HepG2 (cell line): ENCODE measurements around the gene ZCCHC3. TPM values are rescaled to one million over a fixed set of nuclear protein-coding genes. Genes with fewer than 3 reads are reported as not detected.
A peak's percentile ranks its signal among the peaks of the same experiment; 100 is the strongest.

Experiments
- EZH2 ChIP-seq: conservative IDR thresholded peaks from 2 replicates; pipeline ENCODE4 v1.6.1; 2012; ENCODE audit warnings: mild to moderate bottlenecking, low read depth, low read length, moderate library complexity
- KAT8 ChIP-seq: IDR thresholded peaks from 2 replicates; pipeline ENCODE4 v1.6.1; 2016; ENCODE audit warnings: missing genetic modification reagents, missing compliant biosample characterization
- MBD4 ChIP-seq: IDR thresholded peaks from 2 replicates; pipeline ENCODE4 v1.6.1; 2012; ENCODE audit warnings: low read length, inconsistent platforms, borderline replicate concordance
- PHB2 ChIP-seq: fragments of 450-650 bp; IDR thresholded peaks from 2 replicates; pipeline ENCODE4 v1.6.1; 2018; ENCODE audit not compliant: partially characterized antibody
- ZFAT ChIP-seq: sonication (generic); formaldehyde crosslinking; conservative IDR thresholded peaks from 2 replicates; pipeline ENCODE4 v1.8.1; 2023; ENCODE audit warnings: missing genetic modification reagents, inconsistent platforms
- ZFP36L1 ChIP-seq: sonication (generic); formaldehyde crosslinking; IDR thresholded peaks from 2 replicates; pipeline ENCODE4 v1.8.0; 2022; ENCODE audit warnings: mild to moderate bottlenecking, missing genetic modification reagents, moderate library complexity
- ZNF24 ChIP-seq: fragments of 450-650 bp; IDR thresholded peaks from 2 replicates; pipeline ENCODE4 v1.6.1; 2017; ENCODE audit warnings: antibody characterized with exemption, mild to moderate bottlenecking
- ZNF274 ChIP-seq: sonication (generic); formaldehyde crosslinking; IDR thresholded peaks from 2 replicates; pipeline ENCODE4 v1.5.1; 2020; ENCODE audit warnings: mild to moderate bottlenecking, missing genetic modification reagents
- ZNF326 ChIP-seq: sonication (generic); formaldehyde crosslinking; IDR thresholded peaks from 2 replicates; pipeline ENCODE4 v1.4.0; 2020; ENCODE audit warnings: missing genetic modification reagents, borderline replicate concordance
- polyA plus RNA-seq, 8 experiments: library from polyadenylated mRNA; depleted of rRNA in 3 of 8; stranded (reverse) in 7 of 8; unstranded in 1 of 8; fragments of >200 nt; fragmentation: Illumina TruSeq in 4 of 8; extraction: Trizol in 4 of 8; gene quantifications; 2 replicates each; pipeline versions ENCODE4 v1.2.1 to v1.2.3, GENCODE V29; 2011 to 2016; ENCODE audit warnings: low read depth in 4 of 8, missing spikeins in 1 of 8, mixed read lengths in 1 of 8; ENCODE audit not compliant: insufficient read depth in 1 of 8
- total RNA-seq, 5 experiments: library from RNA; depleted of rRNA; stranded (reverse); fragments of >200 nt; fragmentation: Illumina TruSeq; extraction: Trizol; gene quantifications; 2 replicates each; pipeline ENCODE4 v1.2.3, GENCODE V29; 2016; ENCODE audit warnings: low read depth in 1 of 5
- TF ChIP-seq, protein P1 (sequence below), 2 experiments: fragments of 450-650 bp in 1 of 2; sonication (generic) in 1 of 2; formaldehyde crosslinking in 1 of 2; IDR thresholded peaks; 2 replicates each; pipeline versions ENCODE4 v1.6.1 to v1.8.0; 2016 to 2022; ENCODE audit warnings: antibody characterized with exemption in 1 of 2, mild to moderate bottlenecking in 1 of 2, missing genetic modification reagents in 1 of 2
- TF ChIP-seq, protein P2 (sequence below): sonication (generic); formaldehyde crosslinking; IDR thresholded peaks from 2 replicates; pipeline ENCODE4 v1.4.0; 2020; ENCODE audit warnings: missing genetic modification reagents, borderline replicate concordance
- TF ChIP-seq, protein P3 (sequence below): sonication (generic); formaldehyde crosslinking; IDR thresholded peaks from 2 replicates; pipeline ENCODE4 v1.4.0; 2020; ENCODE audit warnings: mild to moderate bottlenecking, missing genetic modification reagents
- TF ChIP-seq, protein P4 (sequence below): sonication (generic); formaldehyde crosslinking; IDR thresholded peaks from 2 replicates; pipeline ENCODE4 v1.4.0; 2020; ENCODE audit warnings: missing genetic modification reagents

Gene ZCCHC3
- total and polyA plus RNA-seq, 2 of the 13 experiments (the other 11 are each of a cell fraction or from before 2014, with no cell fraction given), result 46.6 to 63.0 TPM

DNA sequence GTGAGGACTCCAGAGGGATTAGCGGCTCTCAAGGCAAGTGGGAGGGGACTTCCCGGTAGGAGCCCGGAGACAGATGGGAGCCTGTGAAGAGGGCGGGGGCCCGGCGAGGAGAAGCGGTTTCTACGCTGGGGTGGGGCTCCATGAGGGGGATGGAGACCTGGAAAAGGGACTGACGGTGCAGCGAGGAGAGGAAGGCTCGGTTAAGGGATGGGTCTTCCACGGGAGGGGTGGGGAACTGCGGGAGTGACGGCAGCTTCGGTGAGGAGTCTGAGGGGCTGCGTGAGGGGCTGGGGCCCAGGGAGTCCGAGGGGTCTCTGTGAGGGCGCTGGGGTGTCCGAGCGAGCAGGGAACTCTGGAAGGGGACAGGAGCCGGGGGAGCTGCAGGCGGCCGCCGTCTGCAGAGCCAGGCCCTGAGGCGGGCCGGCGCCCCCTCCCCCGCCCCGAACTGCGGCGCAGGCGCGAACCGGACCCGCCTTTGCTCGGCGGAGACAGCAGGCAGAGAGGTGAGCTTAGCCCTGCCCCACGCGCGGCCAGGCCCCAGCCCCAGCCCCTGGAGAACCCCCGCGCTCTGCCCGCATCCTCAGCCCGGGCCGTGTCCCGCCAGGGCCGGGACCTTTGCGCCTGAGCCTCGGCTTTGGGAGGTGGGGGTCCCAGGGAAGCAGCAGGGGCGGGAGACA lies 49.4 kb downstream of the ZCCHC3 start, which contains the start of gene NRSN2 (continued):
- TF ChIP-seq, protein P1, sequence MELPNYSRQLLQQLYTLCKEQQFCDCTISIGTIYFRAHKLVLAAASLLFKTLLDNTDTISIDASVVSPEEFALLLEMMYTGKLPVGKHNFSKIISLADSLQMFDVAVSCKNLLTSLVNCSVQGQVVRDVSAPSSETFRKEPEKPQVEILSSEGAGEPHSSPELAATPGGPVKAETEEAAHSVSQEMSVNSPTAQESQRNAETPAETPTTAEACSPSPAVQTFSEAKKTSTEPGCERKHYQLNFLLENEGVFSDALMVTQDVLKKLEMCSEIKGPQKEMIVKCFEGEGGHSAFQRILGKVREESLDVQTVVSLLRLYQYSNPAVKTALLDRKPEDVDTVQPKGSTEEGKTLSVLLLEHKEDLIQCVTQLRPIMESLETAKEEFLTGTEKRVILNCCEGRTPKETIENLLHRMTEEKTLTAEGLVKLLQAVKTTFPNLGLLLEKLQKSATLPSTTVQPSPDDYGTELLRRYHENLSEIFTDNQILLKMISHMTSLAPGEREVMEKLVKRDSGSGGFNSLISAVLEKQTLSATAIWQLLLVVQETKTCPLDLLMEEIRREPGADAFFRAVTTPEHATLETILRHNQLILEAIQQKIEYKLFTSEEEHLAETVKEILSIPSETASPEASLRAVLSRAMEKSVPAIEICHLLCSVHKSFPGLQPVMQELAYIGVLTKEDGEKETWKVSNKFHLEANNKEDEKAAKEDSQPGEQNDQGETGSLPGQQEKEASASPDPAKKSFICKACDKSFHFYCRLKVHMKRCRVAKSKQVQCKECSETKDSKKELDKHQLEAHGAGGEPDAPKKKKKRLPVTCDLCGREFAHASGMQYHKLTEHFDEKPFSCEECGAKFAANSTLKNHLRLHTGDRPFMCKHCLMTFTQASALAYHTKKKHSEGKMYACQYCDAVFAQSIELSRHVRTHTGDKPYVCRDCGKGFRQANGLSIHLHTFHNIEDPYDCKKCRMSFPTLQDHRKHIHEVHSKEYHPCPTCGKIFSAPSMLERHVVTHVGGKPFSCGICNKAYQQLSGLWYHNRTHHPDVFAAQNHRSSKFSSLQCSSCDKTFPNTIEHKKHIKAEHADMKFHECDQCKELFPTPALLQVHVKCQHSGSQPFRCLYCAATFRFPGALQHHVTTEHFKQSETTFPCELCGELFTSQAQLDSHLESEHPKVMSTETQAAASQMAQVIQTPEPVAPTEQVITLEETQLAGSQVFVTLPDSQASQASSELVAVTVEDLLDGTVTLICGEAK (IDR thresholded peaks at IDR 0.05), result no peak
- TF ChIP-seq, protein P1 (CRISPR knock-in tag; IDR thresholded peaks at IDR 0.05), result peak; percentile 18; the same call in 1 of the 2 replicates
- no peak for TF ChIP-seq ZNF326 (CRISPR knock-in tag)
- TF ChIP-seq KAT8 (CRISPR knock-in tag), result peak; percentile 52; the same call in 1 of the 2 replicates
- TF ChIP-seq PHB2, result no peak
- TF ChIP-seq ZNF24, result no peak
- no peak for TF ChIP-seq MBD4
- TF ChIP-seq, protein P2, sequence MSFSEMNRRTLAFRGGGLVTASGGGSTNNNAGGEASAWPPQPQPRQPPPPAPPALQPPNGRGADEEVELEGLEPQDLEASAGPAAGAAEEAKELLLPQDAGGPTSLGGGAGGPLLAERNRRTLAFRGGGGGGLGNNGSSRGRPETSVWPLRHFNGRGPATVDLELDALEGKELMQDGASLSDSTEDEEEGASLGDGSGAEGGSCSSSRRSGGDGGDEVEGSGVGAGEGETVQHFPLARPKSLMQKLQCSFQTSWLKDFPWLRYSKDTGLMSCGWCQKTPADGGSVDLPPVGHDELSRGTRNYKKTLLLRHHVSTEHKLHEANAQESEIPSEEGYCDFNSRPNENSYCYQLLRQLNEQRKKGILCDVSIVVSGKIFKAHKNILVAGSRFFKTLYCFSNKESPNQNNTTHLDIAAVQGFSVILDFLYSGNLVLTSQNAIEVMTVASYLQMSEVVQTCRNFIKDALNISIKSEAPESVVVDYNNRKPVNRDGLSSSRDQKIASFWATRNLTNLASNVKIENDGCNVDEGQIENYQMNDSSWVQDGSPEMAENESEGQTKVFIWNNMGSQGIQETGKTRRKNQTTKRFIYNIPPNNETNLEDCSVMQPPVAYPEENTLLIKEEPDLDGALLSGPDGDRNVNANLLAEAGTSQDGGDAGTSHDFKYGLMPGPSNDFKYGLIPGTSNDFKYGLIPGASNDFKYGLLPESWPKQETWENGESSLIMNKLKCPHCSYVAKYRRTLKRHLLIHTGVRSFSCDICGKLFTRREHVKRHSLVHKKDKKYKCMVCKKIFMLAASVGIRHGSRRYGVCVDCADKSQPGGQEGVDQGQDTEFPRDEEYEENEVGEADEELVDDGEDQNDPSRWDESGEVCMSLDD (CRISPR knock-in tag), result no peak
- TF ChIP-seq ZFAT (CRISPR knock-in tag), result no peak
- 0 out of 2 replicates have a peak, but pooled peaks have one; percentile 39 for TF ChIP-seq ZNF274 (CRISPR knock-in tag)
- TF ChIP-seq ZFP36L1, result peak; percentile 49; the same call in 1 of the 2 replicates
- TF ChIP-seq EZH2, result no peak
- TF ChIP-seq, protein P3, sequence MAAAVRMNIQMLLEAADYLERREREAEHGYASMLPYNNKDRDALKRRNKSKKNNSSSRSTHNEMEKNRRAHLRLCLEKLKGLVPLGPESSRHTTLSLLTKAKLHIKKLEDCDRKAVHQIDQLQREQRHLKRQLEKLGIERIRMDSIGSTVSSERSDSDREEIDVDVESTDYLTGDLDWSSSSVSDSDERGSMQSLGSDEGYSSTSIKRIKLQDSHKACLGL (CRISPR knock-in tag), result peak; percentile 88
- TF ChIP-seq, protein P4, sequence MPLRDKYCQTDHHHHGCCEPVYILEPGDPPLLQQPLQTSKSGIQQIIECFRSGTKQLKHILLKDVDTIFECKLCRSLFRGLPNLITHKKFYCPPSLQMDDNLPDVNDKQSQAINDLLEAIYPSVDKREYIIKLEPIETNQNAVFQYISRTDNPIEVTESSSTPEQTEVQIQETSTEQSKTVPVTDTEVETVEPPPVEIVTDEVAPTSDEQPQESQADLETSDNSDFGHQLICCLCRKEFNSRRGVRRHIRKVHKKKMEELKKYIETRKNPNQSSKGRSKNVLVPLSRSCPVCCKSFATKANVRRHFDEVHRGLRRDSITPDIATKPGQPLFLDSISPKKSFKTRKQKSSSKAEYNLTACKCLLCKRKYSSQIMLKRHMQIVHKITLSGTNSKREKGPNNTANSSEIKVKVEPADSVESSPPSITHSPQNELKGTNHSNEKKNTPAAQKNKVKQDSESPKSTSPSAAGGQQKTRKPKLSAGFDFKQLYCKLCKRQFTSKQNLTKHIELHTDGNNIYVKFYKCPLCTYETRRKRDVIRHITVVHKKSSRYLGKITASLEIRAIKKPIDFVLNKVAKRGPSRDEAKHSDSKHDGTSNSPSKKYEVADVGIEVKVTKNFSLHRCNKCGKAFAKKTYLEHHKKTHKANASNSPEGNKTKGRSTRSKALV (CRISPR knock-in tag), result peak; percentile 79
